MV-4-11 (cell line): ENCODE measurements around the gene TXNIP.
A peak's percentile ranks its signal among the peaks of the same experiment; 100 is the strongest.

Experiments used
- DNase-seq: peaks from one replicate; lab custom pipeline; 2025; lab: John Stamatoyannopoulos, UW

TXNIP gene

DNA sequence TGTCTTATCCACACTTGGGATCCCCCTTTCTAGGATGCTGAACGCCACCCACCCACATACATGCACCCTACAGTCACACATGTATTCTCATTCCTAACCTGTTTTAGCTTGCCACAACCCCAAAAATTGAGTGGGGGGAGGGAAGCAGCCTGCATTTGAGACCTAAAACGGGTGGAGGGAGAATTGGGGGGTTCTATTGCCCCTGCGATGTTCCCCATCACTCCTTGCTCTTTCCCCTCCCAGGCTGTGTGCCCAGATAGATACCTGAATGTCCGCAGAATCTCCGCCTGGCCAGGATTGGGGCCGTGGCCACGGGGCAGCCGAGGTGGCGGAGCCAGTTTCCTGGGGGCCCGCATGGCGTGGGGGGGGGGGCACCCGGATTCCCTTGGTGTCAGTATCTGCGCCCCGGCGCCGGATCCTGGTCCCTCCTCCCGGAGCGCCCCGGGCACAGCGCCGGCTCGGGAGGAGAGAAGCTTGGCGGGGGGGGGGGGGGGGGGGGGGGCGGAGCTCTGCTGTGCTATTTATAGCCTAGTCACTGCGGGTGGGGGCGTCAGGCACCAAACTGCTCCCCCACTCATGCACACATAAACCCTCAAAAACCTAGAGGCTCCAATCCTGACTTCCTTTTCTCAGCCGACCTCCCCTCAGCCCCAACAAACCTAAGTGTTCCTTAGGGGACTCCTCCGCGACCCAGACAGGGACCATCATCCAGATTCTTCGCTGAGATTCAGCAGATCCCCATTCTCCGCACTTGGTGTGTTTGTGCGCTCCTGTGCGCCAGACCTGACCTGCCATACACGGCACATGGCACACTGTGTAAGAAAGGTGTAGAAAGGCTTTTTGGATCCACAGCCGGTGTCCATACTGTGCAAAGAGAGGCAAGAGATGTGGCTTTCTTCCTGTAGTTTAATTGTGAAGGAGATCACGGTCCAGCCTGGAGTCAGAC is 33.9 kb downstream of the TXNIP start:
- DNase-seq = no peak

DNA sequence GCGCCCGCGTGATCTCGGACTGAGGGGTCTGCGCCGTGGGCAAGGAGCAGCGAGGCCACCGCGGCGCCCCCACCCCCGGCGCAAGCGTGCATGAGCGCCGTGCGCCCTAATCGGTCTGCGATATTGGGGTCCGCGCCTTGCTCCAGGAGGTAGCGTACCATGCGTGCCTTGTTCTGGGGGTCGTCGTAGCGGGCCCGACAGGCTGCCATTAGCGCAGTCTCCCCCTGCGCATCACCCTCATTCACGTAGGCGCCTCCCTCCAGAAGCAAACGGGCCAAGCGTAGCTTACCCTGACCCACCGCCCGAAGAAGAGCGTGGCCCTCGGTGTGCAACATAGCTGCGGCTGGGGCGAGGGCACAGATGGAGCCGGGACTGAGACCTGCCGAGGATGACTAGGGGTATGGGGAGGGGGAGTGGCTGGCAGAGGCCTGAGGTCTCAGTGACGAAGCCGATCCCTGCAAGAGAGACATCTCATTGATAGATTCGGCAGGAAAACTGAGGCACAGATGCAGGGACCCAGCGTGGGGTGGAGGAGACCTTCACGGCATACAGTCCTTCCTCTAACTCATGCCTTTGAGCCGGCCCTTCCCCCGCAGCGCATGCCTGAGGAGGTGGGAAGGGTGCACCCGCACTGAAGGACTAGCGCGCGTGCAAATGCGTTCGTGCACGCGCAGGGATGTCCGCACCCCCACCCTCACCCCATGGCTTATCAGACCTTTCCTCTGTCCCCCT is 34.8 kb downstream of the TXNIP start:
- no peak for DNase-seq

DNA sequence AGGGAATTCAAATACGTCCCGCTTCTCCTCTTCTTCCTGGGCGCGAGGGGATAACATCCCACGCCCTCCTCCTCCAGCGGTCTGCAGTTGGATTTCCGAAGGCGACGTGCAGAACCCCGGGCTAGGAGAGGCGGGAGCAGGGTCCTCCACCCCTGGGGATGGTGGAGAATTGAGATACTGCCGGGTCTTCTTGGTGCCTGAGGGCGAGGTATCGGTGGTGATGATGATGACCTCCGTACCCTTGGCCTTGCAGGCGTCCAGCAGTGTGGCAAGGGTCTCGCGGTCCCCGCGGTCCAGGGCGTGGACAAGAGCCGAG is 35.3 kb downstream of the TXNIP start:
- no peak for DNase-seq

GRCh38 chr1:145960468-145961108 is 35.8 kb downstream of the TXNIP start:
- DNase-seq = peak; percentile 29

DNA sequence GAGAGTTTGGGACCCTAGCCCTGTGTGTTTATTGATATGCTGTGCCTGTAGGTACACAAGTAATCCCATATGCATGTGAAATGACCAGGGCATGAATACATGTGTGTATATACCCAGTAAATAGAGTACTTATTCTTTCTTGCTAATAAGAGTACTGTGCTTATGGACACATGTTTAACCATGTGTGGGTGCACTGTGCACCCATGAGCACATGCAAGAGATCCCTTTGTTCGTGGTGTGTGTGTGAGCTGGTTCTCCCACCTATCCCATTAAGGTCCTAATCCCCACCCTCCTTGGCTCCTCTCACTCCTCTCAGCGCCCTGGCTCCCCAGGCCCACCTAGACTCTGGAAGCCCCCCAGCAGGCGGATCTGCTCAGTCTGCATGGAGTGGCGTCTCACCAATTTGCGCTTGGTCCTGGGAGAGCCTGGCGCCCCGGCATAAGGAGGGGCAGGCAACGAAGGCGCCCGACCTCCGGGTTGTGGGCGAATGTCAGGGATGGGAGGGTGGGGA is 36.4 kb downstream of the TXNIP start:
- DNase-seq = no peak

- DNase-seq = no peak
Observed at GRCh38 chr1:145959333-145959732, 37.0 kb downstream of the TXNIP start.

DNA sequence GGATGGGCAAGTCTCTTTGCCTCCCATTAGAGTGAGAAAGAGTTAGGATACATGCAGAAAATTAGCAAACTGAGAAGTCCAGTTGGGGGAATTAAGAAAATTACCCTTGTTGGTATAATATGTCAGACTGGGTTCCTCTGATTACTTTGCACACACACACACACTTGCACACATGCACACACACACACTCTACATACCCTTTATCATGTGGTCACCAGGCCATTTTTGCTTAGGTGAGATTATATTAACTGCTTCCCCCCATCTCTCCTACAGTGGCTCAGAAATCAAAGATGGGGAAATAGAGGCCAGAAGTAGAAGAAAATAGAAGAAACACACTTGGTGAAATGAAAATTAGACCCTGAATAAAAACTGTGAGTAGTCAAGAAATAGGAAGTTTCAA is 37.6 kb downstream of the TXNIP start:
- DNase-seq = no peak

DNA sequence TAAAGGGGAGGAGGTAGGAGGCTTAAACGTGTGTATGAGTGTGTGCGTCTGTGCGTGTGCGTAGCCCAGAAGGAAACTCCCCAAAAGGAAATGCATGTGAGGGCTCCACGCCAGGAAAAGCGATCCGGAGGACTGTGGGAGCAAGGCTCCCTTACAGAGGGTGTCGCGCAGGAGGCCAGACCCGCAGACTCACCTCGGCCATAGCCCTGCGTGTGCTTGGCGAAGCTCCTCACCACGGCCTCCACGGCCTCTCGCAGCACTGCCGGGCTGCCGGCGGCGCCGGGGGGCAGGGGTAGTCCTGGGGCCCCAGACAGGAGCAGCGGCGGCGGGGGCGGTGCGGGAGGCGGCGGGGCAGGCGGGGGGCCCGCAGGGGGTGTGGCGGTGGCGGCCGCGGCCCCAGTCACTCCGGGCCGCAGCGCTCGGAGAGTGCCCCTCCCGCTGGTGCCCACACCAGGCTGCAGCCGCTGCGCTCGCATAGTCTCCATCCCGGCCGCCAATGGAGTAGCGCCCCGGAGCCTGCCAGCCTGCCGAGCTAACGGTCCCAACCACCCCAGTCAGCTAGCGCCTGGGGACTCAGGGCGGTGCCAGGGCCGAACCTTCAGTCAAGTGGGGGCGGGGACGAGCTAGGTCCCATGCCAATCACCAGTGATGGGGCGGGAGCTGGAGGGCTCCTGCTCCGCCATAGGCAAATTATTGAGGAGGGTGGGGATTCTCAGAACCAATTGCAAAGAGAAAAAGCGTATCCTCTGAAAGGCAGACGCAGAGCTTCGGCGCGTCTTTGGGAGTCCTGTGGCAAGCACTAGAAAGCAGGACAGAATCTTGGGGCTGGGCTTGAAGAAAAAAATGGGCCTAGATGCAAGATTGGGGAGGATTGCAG is 38.7 kb downstream of the TXNIP start, which contains the start of gene LIX1L:
LIX1L (minus strand) TSS at position 575 of the 877 bp plus-strand sequence; CDS start at position 485, 90 bp downstream.
- DNase-seq = peak; percentile 96

- no peak for DNase-seq
Observed at GRCh38 chr1:145956781-145957442, 39.5 kb downstream of the TXNIP start.

DNA sequence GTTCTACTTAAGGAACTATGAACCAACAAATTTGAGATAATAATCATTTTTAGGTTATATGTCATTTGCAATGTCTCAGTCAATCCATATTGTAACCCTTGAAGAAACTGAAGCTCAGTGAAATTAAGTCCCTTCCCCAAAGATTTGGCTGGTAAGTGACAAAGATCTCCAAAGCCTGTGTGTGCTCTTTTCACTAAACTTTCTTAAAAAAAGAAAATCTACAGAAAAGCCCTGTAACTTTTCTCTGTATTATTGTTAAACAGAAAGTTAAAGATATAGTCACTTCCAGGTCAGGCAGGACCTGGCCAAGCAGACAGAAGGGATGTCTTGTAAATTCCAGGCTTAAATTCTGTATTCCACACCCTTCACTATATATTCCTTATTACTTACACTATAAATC is 40.0 kb downstream of the TXNIP start:
- DNase-seq = no peak

DNA sequence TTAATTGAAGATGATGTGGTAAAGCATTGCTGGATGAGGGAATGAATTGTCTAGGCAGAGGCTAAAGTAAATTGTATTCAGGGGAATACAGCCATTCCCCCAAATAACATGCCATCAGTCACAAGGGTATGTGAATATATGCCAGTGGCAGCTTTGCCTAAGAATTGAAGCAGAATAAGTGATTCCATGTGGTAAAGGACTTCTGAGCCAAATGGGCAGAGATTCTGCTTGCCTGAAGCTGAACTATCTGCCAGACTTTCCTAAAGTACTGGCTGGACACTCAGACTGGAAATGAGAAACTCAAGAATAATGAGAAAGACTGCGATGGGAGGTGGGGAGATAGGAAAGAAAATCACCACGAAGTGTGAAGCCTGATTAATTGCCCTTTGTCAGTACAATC is 40.9 kb downstream of the TXNIP start:
- no peak for DNase-seq

DNA sequence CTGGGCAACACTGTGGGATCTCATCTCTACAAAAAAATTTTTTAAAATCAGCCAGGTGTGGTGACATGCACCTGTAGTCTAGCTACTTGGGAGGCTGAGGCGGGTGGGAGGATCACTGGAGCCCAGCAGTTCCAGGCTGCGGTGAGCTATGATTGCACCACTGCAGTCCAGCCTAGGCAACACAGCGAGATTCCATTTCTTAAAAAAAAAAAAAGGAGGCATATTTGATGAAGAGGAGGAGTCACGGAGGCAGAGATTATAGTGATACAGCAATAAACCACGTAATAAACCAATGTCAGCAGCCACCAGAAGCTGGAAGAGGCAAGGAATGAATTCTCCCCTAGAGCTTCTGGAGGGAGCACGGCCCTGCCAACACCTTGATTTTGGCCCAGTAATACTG is 42.5 kb downstream of the TXNIP start:
- DNase-seq = no peak

DNA sequence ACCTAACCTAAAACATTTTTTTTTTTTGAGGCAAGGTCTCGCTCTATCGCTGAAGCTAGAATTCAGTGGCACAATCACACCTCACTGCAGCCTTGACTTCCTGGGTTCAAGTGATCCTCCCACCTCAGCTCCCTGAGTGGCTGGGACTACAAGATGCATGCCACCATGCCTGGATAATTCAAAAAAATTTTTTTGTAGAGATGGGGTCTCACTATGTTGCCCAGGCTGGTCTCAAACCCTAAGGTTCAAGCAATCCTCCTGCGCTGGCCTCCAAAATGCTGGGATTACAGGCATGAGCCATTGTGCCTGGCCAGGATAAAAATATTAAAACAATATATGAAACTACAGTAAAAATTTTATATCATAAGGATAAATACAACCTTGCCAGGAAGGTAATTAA is 43.5 kb downstream of the TXNIP start:
- DNase-seq = no peak

- DNase-seq = no peak
Observed at GRCh38 chr1:145951526-145951925, 44.9 kb downstream of the TXNIP start.

DNA sequence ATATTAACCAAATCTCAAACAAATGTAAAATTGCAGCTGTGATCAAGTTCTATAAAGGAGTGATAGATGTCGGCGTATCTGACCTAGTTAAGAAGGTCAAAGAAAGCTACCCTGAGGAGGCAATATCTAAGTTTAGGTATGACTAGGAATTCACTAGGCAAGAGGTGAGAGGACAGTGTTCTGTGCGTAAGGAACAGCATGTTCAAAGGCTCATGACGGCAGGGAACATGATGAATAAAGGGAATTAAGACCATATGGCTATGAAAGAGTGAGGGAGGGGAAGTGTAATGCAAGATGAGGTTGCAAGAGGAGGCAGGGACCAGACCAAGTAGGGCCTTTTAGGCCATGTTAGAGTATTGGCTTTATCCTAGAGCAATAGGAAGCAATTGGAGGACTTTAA is 47.2 kb downstream of the TXNIP start:
- DNase-seq = no peak

DNA sequence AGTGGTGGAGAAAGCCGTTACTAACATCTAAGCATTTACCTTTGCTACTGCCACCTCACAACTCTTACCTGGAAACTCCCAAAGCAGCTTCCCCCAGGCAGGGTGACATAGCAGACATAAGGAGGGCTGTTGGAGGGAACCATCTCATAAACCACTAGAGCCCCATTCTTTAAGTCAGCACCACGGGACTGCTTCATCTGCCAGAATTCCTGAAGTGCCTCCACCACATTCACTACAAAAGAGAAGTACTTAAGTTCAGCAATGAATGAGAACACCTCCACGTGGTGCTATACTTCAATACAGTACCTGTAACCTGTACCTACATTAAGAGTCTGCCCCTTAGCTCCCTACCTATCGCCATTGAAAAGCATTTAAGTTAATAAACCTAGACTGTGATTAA is 48.8 kb downstream of the TXNIP start:
- DNase-seq = no peak

DNA sequence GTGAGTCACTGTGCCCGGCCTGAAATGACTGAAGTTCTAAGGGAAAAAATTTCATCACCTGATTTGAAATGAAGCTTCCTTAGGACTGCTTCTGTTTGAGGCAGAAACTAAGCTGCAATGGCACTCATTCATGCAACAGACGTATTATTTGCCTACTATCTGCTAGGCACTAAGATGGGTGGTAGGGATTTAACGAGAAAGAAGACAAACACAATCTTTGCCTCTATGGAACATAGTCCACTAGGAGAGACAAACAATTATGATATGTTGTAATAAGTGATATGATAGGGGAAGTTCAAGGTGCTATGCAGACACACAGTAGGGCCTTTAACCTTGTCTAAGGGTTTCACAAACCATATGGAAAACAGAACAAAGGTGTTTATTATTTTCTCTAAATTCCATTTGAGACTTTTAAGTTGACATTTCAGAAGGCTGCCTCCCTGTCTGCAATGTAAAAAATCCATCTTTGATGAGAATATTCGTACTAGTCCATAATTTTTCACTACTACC is 49.8 kb downstream of the TXNIP start:
- DNase-seq = no peak

GRCh38 chr1:145944532-145944931 is 51.8 kb downstream of the TXNIP start:
- no peak for DNase-seq

DNA sequence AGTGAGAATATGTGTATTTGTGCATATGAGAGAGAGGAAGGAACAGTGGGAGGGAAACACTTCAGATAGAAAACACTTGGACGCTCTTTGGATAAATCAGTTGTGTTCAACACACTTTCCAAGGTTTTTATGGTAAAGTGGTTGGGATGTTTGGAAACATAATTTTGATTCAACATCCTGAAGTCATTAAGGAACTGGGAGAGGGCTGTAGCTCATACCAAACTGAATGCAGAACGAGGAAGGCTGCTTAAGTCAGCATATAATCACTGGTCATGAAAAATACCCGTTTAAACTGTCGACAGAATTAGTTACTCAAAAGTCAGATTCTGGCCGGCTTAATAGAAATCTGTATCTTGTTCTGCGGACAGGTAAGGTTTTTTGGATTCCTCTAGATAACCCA is 53.5 kb downstream of the TXNIP start:
- no peak for DNase-seq
